HEK293 (cell line): ENCODE results near the gene RFXAP.

Source experiments
- KLF16 ChIP-seq: fragments of 450-650 bp; formaldehyde crosslinking; IDR thresholded peaks from 2 replicates; pipeline ENCODE4 v1.5.1; 2017; ENCODE audit warnings: missing biosample characterization, missing genetic modification characterization
- ZBTB8A ChIP-seq: fragments of 450-650 bp; formaldehyde crosslinking; IDR thresholded peaks from 2 replicates; pipeline ENCODE4 v1.5.1; 2016; ENCODE audit warnings: missing biosample characterization, missing genetic modification characterization
- ZSCAN23 ChIP-seq: fragments of 450-650 bp; formaldehyde crosslinking; IDR thresholded peaks from 2 replicates; pipeline ENCODE4 v1.5.1; 2016; ENCODE audit warnings: missing biosample characterization, missing genetic modification characterization
- TF ChIP-seq, protein P1 (sequence below): fragments of 450-650 bp; formaldehyde crosslinking; IDR thresholded peaks from 2 replicates; pipeline ENCODE4 v1.5.1; 2016; ENCODE audit warnings: missing biosample characterization, missing genetic modification characterization
- TF ChIP-seq, protein P2 (sequence below): fragments of 450-650 bp; formaldehyde crosslinking; IDR thresholded peaks from 2 replicates; pipeline ENCODE4 v1.5.1; 2016; ENCODE audit warnings: missing biosample characterization, missing genetic modification characterization
- TF ChIP-seq, protein P3 (sequence below): fragments of 450-650 bp; IDR thresholded peaks from 2 replicates; pipeline ENCODE4 v1.5.1; 2018; ENCODE audit warnings: missing biosample characterization, mild to moderate bottlenecking, missing genetic modification characterization

DNA sequence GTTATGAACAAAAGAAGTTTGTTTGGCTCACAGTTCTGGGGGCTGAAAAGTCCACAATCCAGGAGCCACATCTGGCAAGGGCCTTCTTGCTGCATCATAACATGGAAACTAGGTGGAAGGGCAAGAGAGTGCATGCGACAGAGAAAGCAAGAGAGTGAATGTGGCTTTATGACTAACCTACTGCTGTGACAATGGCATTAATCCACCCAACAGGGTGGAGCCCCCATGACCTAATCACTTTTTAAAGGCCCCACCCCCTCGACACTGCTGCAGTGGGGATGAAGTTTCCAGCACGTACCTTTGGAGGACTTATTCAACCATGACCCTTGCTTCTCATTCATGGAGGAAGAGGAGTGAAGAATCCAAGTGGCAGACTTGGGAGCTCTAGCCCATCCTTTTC, 30.0 kb upstream of the RFXAP start:
- TF ChIP-seq, protein P1, sequence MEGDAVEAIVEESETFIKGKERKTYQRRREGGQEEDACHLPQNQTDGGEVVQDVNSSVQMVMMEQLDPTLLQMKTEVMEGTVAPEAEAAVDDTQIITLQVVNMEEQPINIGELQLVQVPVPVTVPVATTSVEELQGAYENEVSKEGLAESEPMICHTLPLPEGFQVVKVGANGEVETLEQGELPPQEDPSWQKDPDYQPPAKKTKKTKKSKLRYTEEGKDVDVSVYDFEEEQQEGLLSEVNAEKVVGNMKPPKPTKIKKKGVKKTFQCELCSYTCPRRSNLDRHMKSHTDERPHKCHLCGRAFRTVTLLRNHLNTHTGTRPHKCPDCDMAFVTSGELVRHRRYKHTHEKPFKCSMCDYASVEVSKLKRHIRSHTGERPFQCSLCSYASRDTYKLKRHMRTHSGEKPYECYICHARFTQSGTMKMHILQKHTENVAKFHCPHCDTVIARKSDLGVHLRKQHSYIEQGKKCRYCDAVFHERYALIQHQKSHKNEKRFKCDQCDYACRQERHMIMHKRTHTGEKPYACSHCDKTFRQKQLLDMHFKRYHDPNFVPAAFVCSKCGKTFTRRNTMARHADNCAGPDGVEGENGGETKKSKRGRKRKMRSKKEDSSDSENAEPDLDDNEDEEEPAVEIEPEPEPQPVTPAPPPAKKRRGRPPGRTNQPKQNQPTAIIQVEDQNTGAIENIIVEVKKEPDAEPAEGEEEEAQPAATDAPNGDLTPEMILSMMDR (tag by site-specific recombination), result no peak
- TF ChIP-seq, protein P2, sequence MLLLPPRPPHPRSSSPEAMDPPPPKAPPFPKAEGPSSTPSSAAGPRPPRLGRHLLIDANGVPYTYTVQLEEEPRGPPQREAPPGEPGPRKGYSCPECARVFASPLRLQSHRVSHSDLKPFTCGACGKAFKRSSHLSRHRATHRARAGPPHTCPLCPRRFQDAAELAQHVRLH (tag by site-specific recombination), result no peak
- TF ChIP-seq ZBTB8A (tag by site-specific recombination) (no peak), ZSCAN23 (tag by site-specific recombination) (no peak), KLF16 (no peak)
- TF ChIP-seq, protein P3, sequence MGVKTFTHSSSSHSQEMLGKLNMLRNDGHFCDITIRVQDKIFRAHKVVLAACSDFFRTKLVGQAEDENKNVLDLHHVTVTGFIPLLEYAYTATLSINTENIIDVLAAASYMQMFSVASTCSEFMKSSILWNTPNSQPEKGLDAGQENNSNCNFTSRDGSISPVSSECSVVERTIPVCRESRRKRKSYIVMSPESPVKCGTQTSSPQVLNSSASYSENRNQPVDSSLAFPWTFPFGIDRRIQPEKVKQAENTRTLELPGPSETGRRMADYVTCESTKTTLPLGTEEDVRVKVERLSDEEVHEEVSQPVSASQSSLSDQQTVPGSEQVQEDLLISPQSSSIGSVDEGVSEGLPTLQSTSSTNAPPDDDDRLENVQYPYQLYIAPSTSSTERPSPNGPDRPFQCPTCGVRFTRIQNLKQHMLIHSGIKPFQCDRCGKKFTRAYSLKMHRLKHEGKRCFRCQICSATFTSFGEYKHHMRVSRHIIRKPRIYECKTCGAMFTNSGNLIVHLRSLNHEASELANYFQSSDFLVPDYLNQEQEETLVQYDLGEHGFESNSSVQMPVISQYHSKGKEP (tag by site-specific recombination), result no peak
